Smooth muscle cell (in vitro differentiated cells): Measurements from ENCODE around the gene MAP2. TPM values are rescaled to one million over a fixed set of nuclear protein-coding genes. Genes with fewer than 3 reads are reported as not detected.
A peak's percentile ranks its signal among the peaks of the same experiment; 100 is the strongest.

Experiments used
- DNase-seq: peaks from one replicate; lab custom pipeline; 2025; ENCODE audit not compliant: unreplicated experiment; lab: John Stamatoyannopoulos, UW
- H2AFZ ChIP-seq: fragments of 200-600 bp; sonication (generic); 2 replicates; pipeline ENCODE4 v1.6.0; 2016; ENCODE audit warnings: antibody characterized with exemption, low read depth, mild to moderate bottlenecking
- H3F3A ChIP-seq: fragments of 200-600 bp; sonication (generic); 2 replicates; pipeline ENCODE4 v1.6.0; 2017; ENCODE audit warnings: antibody characterized with exemption, low read depth
- H3K27ac ChIP-seq: fragments of 200-600 bp; sonication (generic); 2 replicates; pipeline ENCODE4 v1.5.1; 2016; ENCODE audit warnings: low read depth, mild to moderate bottlenecking
- H3K27me3 ChIP-seq: fragments of 200-600 bp; sonication (generic); 2 replicates; pipeline ENCODE4 v1.6.1; 2016; ENCODE audit warnings: low read depth, mild to moderate bottlenecking
- H3K36me3 ChIP-seq: fragments of 200-600 bp; sonication (generic); 2 replicates; pipeline ENCODE4 v1.5.1; 2016; ENCODE audit warnings: low read depth
- H3K4me1 ChIP-seq: fragments of 200-600 bp; sonication (generic); 2 replicates; pipeline ENCODE4 v1.5.1; 2016; ENCODE audit warnings: low read depth
- H3K4me2 ChIP-seq: fragments of 200-600 bp; sonication (generic); 2 replicates; pipeline ENCODE4 v1.6.0; 2016; ENCODE audit warnings: mild to moderate bottlenecking
- H3K4me3 ChIP-seq: fragments of 200-600 bp; sonication (generic); 2 replicates; pipeline ENCODE4 v1.5.1; 2016; ENCODE audit warnings: mild to moderate bottlenecking
- H3K79me2 ChIP-seq: fragments of 200-600 bp; sonication (generic); 2 replicates; pipeline ENCODE4 v1.6.0; 2016; ENCODE audit warnings: low read depth, mild to moderate bottlenecking
- H3K9ac ChIP-seq: fragments of 200-600 bp; sonication (generic); 2 replicates; pipeline ENCODE4 v1.6.0; 2016; ENCODE audit warnings: low read depth
- H3K9me3 ChIP-seq: fragments of 200-600 bp; sonication (generic); replicated peaks from 2 replicates; pipeline ENCODE4 v1.5.1; 2016; ENCODE audit warnings: low read depth
- H4K20me1 ChIP-seq: fragments of 200-600 bp; sonication (generic); 2 replicates; pipeline ENCODE4 v1.6.0; 2016; ENCODE audit warnings: low read depth
- WGBS: methylation state at CpG from one replicate; pipeline ENCODE4 v1.1.7; 2016; ENCODE audit warnings: low lambda C conversion rate; 5-methylcytosine and 5-hydroxymethylcytosine counted together
- polyA plus RNA-seq: library from polyadenylated mRNA; unstranded; fragments of >200 nt; fragmentation: Nextera tagmentation; extraction: Ambion mirVana; gene quantifications from 2 replicates; pipeline ENCODE4 v1.2.1, GENCODE V29; 2016
- total RNA-seq: library from RNA; depleted of rRNA; stranded (reverse); fragments of >200 nt; gene quantifications from 2 replicates; pipeline ENCODE4 v1.2.3, GENCODE V29; 2014
- TF ChIP-seq, protein P1 (sequence below): fragments of 200-600 bp; sonication (generic); IDR thresholded peaks from 2 replicates; pipeline ENCODE4 v1.5.1; 2017; ENCODE audit warnings: borderline replicate concordance, mild to moderate bottlenecking, antibody characterized with exemption; ENCODE audit not compliant: insufficient read depth, poor library complexity, severe bottlenecking

The MAP2 gene
- total and polyA plus RNA-seq, 2 experiments from 2014 or later = 1.8 to 18.7 TPM

DNA sequence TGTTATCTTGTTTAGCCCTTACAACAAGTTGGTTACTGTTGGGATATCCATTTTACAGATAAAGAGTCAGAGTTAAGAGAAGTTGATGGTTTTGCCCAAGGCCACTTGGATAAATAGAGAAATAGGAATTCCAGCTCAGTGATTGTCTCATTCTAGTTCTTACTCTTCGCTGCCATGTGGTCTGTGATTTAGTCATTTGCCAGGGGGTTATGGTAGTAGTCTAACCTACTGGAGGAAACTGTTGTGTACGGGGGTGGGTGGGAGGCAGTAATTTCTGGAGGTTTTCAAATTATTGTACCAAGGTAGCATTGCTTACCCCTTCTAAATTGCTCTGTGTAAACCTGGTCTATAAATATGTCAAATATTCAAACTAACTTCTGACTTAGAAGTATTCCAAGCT is 110.4 kb downstream of the MAP2 start:
- DNase-seq = no peak
- no peaks in the 10 kb centered on the region for H3K36me3 ChIP-seq
- no peaks in the 10 kb centered on the region for H3K27me3 ChIP-seq
- TF ChIP-seq, protein P1, sequence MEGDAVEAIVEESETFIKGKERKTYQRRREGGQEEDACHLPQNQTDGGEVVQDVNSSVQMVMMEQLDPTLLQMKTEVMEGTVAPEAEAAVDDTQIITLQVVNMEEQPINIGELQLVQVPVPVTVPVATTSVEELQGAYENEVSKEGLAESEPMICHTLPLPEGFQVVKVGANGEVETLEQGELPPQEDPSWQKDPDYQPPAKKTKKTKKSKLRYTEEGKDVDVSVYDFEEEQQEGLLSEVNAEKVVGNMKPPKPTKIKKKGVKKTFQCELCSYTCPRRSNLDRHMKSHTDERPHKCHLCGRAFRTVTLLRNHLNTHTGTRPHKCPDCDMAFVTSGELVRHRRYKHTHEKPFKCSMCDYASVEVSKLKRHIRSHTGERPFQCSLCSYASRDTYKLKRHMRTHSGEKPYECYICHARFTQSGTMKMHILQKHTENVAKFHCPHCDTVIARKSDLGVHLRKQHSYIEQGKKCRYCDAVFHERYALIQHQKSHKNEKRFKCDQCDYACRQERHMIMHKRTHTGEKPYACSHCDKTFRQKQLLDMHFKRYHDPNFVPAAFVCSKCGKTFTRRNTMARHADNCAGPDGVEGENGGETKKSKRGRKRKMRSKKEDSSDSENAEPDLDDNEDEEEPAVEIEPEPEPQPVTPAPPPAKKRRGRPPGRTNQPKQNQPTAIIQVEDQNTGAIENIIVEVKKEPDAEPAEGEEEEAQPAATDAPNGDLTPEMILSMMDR = no peak
- no peak overlapping the region for H3K4me3 ChIP-seq
- H3F3A ChIP-seq = no peaks in the 10 kb centered on the region
- H3K9ac ChIP-seq = no peak overlapping the region
- no peaks in the 10 kb centered on the region for H3K79me2 ChIP-seq
- H2AFZ ChIP-seq = no peak overlapping the region
- 81% methylated on average over 2 of the region's 2 CpGs for WGBS
- H4K20me1 ChIP-seq = no peaks in the 10 kb centered on the region
- H3K4me2 ChIP-seq = no peak overlapping the region
- H3K9me3 ChIP-seq = no peaks in the 10 kb centered on the region
- H3K4me1 ChIP-seq = no peaks in the 10 kb centered on the region
- H3K27ac ChIP-seq = no peak overlapping the region

DNA sequence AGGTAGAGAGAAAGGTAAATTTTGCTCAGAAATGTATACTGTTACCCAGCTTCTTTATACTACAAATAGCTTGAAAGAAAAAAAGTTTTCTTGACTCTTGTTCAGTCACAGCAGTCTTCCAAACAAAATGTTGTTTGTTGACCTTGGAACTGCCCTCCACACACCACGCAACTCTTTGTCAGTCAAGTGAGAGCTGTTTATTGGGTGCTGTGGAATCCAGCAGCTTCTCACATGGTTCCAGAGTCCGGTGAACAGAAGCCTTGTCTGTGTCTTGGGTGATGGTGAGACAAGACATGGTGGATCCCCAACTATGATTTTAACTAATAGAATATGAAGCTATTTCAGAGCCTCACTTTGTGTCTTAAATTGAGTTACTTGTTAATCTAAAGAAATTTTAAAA is 112.5 kb downstream of the MAP2 start:
- Histone ChIP-seq H3F3A (no peaks in the 10 kb centered on the region), H2AFZ (no peak overlapping the region), H3K27ac (no peak overlapping the region), H3K9me3 (no peaks in the 10 kb centered on the region), H3K9ac (no peak overlapping the region), H3K36me3 (no peaks in the 10 kb centered on the region), H3K27me3 (no peaks in the 10 kb centered on the region), H3K79me2 (no peaks in the 10 kb centered on the region), H4K20me1 (no peaks in the 10 kb centered on the region), H3K4me1 (no peaks in the 10 kb centered on the region), H3K4me2 (no peak overlapping the region), H3K4me3 (no peak overlapping the region)
- DNase-seq = no peak
- WGBS = 42% methylated on average over 2 of the region's 2 CpGs
- TF ChIP-seq, protein P1 = no peak

DNA sequence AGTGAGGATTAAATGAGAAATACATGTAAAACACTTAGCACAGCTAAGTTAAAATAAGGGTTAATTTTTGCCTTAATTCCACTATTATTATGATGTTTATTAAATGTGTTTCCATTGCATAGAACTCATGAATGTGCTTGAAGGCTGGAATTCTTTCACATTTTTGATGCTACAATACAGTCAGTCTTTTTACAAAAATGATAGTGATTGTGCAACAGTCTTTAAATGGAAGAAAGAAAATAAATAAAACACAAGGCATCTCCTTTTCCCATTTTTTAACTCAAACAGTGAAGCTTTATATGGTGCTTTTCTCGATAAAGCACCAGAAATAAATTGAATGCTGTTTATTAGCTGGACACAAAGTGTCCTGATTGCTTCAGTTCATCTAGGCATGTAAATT is 123.9 kb downstream of the MAP2 start:
- Histone ChIP-seq H3K36me3 (no peaks in the 10 kb centered on the region), H4K20me1 (no peaks in the 10 kb centered on the region), H2AFZ (peak overlapping the region; percentile 23), H3K4me2 (no peak overlapping the region), H3K4me1 (no peaks in the 10 kb centered on the region), H3K9me3 (no peaks in the 10 kb centered on the region), H3K9ac (no peak overlapping the region), H3F3A (no peaks in the 10 kb centered on the region), H3K27ac (no peak overlapping the region), H3K27me3 (no peaks in the 10 kb centered on the region), H3K79me2 (no peaks in the 10 kb centered on the region), H3K4me3 (no peak overlapping the region)
- TF ChIP-seq, protein P1 = no peak
- DNase-seq = no peak
- 85% methylated on average over 1 of the region's 1 CpG for WGBS

GRCh38 chr2:209549589-209549988 is 125.7 kb downstream of the MAP2 start:
- Histone ChIP-seq H3K4me1 (no peaks in the 10 kb centered on the region), H3K9ac (no peak overlapping the region), H3K36me3 (no peaks in the 10 kb centered on the region), H3K27ac (no peak overlapping the region), H3K4me2 (no peak overlapping the region), H3K9me3 (no peaks in the 10 kb centered on the region), H4K20me1 (no peaks in the 10 kb centered on the region), H3K79me2 (no peaks in the 10 kb centered on the region), H3F3A (no peaks in the 10 kb centered on the region), H2AFZ (no peak overlapping the region), H3K4me3 (no peak overlapping the region), H3K27me3 (no peaks in the 10 kb centered on the region)
- TF ChIP-seq, protein P1 = no peak
- no peak for DNase-seq
- WGBS = 80% methylated on average over 3 of the region's 3 CpGs
